ENCODE measurements around the gene GPX2. TPM values are rescaled to one million over a fixed set of nuclear protein-coding genes. Genes with fewer than 3 reads are reported as not detected.

Gene GPX2
- total RNA-seq, 1 donor from 2014 or later = not detected

- no peak overlapping the region for H3K4me3 ChIP-seq (ENCODE audit: low read depth, low read length)
- no peak for DNase-seq (ENCODE audit: low read depth)
- no peak for TF ChIP-seq CTCF (conservative IDR thresholded peaks at IDR 0.05; ENCODE audit: low read depth, low read length)
These were observed 11.1 kb upstream of the GPX2 start for GRCh38 chr14:64953661-64954060.

GRCh38 chr14:64953310-64953654 lies 10.7 kb upstream of the GPX2 start:
- H3K4me3 ChIP-seq (ENCODE audit: low read depth, low read length) = no peak overlapping the region
- TF ChIP-seq CTCF (conservative IDR thresholded peaks at IDR 0.05; ENCODE audit: low read depth, low read length) = no peak
- no peak for DNase-seq (ENCODE audit: low read depth)

GRCh38 chr14:64952598-64953309 lies 10.2 kb upstream of the GPX2 start:
- TF ChIP-seq CTCF (conservative IDR thresholded peaks at IDR 0.05; ENCODE audit: low read depth, low read length) = peak; percentile 24
- H3K4me3 ChIP-seq (ENCODE audit: low read depth, low read length) = no peak overlapping the region
- DNase-seq (ENCODE audit: low read depth) = no peak

DNA sequence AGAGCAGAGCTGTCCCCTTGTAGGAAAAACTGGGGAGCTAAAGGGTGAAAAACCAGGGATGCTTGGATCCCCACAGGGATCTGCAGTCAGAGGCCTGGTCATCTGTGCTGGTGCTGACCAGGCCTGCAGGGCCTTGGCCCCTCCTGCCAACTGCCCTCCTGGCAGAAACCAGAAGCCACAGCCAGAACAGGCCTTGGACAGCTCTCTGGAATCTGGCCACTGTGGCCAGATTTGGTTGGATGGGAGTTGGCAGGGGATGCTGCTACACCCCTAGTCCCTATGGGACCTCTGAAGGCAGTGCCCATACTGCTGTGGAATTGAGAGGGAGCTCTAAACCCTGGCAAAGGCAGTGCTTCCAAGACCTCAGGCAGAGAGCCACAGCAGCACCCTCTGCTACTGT lies 9.2 kb upstream of the GPX2 start:
- H3K4me3 ChIP-seq (ENCODE audit: low read depth, low read length) = no peak overlapping the region
- DNase-seq (ENCODE audit: low read depth) = no peak
- no peak for TF ChIP-seq CTCF (conservative IDR thresholded peaks at IDR 0.05; ENCODE audit: low read depth, low read length)

- no peak for DNase-seq (ENCODE audit: low read depth)
- no peak for TF ChIP-seq CTCF (conservative IDR thresholded peaks at IDR 0.05; ENCODE audit: low read depth, low read length)
- no peak overlapping the region for H3K4me3 ChIP-seq (ENCODE audit: low read depth, low read length)
These were observed 8.7 kb upstream of the GPX2 start for GRCh38 chr14:64951291-64951690.

DNA sequence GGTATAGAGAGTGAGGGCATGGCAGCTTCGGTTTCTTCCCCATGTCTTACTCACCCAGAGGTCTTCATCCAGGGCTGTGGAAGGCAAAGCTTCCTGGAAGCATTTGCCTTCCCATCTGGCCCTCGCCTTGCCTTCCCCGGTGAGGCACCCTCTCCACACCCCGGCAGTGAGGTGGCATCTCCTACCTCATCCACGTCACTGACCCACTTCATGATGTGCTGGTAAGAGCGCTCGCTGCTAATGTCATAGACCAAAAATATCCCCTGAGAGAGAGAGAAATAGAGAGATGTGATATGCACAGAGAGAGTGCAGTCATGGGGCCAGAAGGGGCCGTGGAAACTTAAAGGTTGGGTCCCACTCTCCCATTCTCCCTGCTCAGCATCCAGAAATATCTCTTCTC lies 8.3 kb upstream of the GPX2 start:
- no peak for DNase-seq (ENCODE audit: low read depth)
- H3K4me3 ChIP-seq (ENCODE audit: low read depth, low read length) = no peak overlapping the region
- no peak for TF ChIP-seq CTCF (conservative IDR thresholded peaks at IDR 0.05; ENCODE audit: low read depth, low read length)

- DNase-seq (ENCODE audit: low read depth) = no peak
- H3K4me3 ChIP-seq (ENCODE audit: low read depth, low read length) = no peak overlapping the region
- no peak for TF ChIP-seq CTCF (conservative IDR thresholded peaks at IDR 0.05; ENCODE audit: low read depth, low read length)
These were observed 6.2 kb upstream of the GPX2 start for GRCh38 chr14:64948612-64949210.

Data from epithelial cell of proximal tubule (primary cell).